Esophagus squamous epithelium (tissue), 5 donors: ENCODE data around the gene CFAP119. TPM values are rescaled to one million over a fixed set of nuclear protein-coding genes. Genes with fewer than 3 reads are reported as not detected.

Experiments
- DNase-seq: peaks from one replicate; lab custom pipeline; 2025; lab: John Stamatoyannopoulos, UW
- H3K27ac ChIP-seq, 4 donors: fragments of 200-600 bp; sonication (generic); one replicate each; pipeline ENCODE4 v1.5.1; 2016 to 2019; ENCODE audit warnings: mild to moderate bottlenecking in 1 of 4
- H3K27me3 ChIP-seq, 4 donors: fragments of 200-600 bp; sonication (generic); 1 replicate in 3 of 4; 2 replicates in 1 of 4; pipeline versions ENCODE4 v1.5.1 to v1.6.0; 2017 to 2021; ENCODE audit warnings: antibody characterized with exemption in 1 of 4
- H3K36me3 ChIP-seq, 3 donors: fragments of 200-600 bp; sonication (generic); one replicate each; pipeline ENCODE4 v1.5.1; 2016 to 2019
- H3K4me1 ChIP-seq, 3 donors: fragments of 200-600 bp; sonication (generic); one replicate each; pipeline ENCODE4 v1.5.1; 2017 to 2019
- H3K4me3 ChIP-seq, 4 donors: fragments of 200-600 bp; sonication (generic); 1 replicate in 3 of 4; 2 replicates in 1 of 4; pipeline ENCODE4 v1.5.1; 2016 to 2019; ENCODE audit warnings: mild to moderate bottlenecking in 2 of 4, moderate library complexity in 1 of 4
- H3K9me3 ChIP-seq, 3 donors: fragments of 200-600 bp; sonication (generic); one replicate each; pipeline ENCODE4 v1.5.1; 2016 to 2019
- POLR2A ChIP-seq, 4 donors: fragments of 450-650 bp; IDR thresholded peaks; one replicate each; pipeline ENCODE4 v1.6.1; 2017; ENCODE audit warnings: antibody characterized with exemption in 4 of 4, mild to moderate bottlenecking in 4 of 4, moderate library complexity in 3 of 4
- WGBS, 2 donors: methylation state at CpG; one replicate each; pipeline ENCODE4 v1.1.5; 2018; 5-methylcytosine and 5-hydroxymethylcytosine counted together
- intact Hi-C: fragments of 100-400 bp; cut with DNase I; formaldehyde crosslinking; loops from one replicate; pipeline ENCODE4 v1.15.0; 2022
- total RNA-seq, 4 donors: library from RNA; depleted of rRNA; stranded (reverse); fragments of >200 nt; gene quantifications; one replicate each; pipeline ENCODE4 v1.1.0, GENCODE V29; 2016
- TF ChIP-seq, protein P1 (sequence below), 6 experiments: fragments of 450-650 bp in 4 of 6; fragments of 200-600 bp in 2 of 6; sonication (generic) in 2 of 6; IDR thresholded peaks; one replicate each; pipeline ENCODE4 v1.5.1; 2016 to 2019; ENCODE audit warnings: antibody characterized with exemption in 6 of 6, mild to moderate bottlenecking in 4 of 6, moderate library complexity in 4 of 6
- donor health status: DM: yes; HTN: yes; CAD: no.

Gene CFAP119
- total RNA-seq, 4 donors from 2014 or later: 1.3 to 5.0 (median 3.4) TPM; not detected in 1

DNA sequence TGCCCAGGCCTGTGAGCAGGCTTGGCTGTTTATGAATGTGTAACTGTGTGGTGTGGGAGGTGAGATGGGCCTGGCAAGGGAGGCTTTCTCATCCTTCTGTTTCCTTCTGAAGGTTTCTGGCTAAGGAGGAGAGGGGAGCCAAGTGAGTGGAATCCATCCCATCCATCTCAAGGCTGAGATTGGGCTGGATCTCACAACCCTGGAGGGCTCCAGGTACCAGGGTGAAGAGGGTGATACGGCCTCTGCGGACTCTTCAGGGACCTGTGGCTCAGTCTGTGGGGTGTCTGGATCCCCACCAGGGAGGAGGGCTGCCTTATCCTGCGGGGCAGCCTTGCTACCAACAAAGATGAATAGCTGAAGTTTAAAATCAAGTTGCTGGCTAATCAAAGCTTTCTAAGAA, 18.2 kb upstream of the CFAP119 start:
- DNase-seq: no peak
- H3K4me1 ChIP-seq: peaks cover 8 to 38% (median 16%) of the 10 kb centered on the region in 3 donors
- no peak overlapping the region for H3K27ac ChIP-seq
- H3K9me3 ChIP-seq: no peaks in the 10 kb centered on the region
- peaks cover 7 to 41% (median 18%) of the 10 kb centered on the region in 3 donors for H3K36me3 ChIP-seq
- intact Hi-C loops: no loop called here
- H3K4me3 ChIP-seq: no peak overlapping the region
- 69% methylated on average over 2 of the region's 3 CpGs; no CpG with 5 or more reads in 1 of the 2 donors for WGBS, 2 donors
- no peaks in the 10 kb centered on the region for H3K27me3 ChIP-seq
- no peak for TF ChIP-seq POLR2A (IDR thresholded peaks at IDR 0.05)
- TF ChIP-seq, protein P1, sequence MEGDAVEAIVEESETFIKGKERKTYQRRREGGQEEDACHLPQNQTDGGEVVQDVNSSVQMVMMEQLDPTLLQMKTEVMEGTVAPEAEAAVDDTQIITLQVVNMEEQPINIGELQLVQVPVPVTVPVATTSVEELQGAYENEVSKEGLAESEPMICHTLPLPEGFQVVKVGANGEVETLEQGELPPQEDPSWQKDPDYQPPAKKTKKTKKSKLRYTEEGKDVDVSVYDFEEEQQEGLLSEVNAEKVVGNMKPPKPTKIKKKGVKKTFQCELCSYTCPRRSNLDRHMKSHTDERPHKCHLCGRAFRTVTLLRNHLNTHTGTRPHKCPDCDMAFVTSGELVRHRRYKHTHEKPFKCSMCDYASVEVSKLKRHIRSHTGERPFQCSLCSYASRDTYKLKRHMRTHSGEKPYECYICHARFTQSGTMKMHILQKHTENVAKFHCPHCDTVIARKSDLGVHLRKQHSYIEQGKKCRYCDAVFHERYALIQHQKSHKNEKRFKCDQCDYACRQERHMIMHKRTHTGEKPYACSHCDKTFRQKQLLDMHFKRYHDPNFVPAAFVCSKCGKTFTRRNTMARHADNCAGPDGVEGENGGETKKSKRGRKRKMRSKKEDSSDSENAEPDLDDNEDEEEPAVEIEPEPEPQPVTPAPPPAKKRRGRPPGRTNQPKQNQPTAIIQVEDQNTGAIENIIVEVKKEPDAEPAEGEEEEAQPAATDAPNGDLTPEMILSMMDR (IDR thresholded peaks at IDR 0.05): no peak

DNA sequence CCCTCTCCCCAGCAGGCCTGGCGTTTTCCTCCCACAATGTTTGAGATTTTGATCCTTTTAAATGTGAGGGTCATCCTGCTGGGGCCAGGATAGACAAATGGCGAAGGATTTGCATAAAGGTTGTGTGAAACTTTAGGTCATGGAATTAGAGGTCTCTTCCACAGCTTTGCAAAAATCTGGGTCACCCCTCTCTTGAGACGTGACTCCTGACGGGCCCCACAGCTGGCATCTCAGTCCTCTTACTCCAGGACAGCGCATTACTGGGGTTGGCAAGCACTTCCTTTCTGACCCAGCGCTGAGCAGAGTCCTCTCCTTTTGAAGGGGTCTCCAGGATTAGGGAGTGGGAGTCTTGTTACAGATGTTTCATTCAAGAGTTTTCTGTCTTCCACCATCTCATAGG, 17.7 kb upstream of the CFAP119 start:
- Histone ChIP-seq H3K27me3 (no peaks in the 10 kb centered on the region), H3K4me1 (peaks cover 13 to 40% (median 20%) of the 10 kb centered on the region in 3 donors), H3K9me3 (no peaks in the 10 kb centered on the region), H3K27ac (no peak overlapping the region), H3K36me3 (peaks cover 9 to 42% (median 18%) of the 10 kb centered on the region in 3 donors), H3K4me3 (no peak overlapping the region)
- DNase-seq: no peak
- 74 to 84% methylated on average over 5 to 6 of the region's 6 CpGs for WGBS, 2 donors
- intact Hi-C loops: no loop called here
- no peak for TF ChIP-seq POLR2A (IDR thresholded peaks at IDR 0.05)
- TF ChIP-seq, protein P1 (IDR thresholded peaks at IDR 0.05): no peak

DNA sequence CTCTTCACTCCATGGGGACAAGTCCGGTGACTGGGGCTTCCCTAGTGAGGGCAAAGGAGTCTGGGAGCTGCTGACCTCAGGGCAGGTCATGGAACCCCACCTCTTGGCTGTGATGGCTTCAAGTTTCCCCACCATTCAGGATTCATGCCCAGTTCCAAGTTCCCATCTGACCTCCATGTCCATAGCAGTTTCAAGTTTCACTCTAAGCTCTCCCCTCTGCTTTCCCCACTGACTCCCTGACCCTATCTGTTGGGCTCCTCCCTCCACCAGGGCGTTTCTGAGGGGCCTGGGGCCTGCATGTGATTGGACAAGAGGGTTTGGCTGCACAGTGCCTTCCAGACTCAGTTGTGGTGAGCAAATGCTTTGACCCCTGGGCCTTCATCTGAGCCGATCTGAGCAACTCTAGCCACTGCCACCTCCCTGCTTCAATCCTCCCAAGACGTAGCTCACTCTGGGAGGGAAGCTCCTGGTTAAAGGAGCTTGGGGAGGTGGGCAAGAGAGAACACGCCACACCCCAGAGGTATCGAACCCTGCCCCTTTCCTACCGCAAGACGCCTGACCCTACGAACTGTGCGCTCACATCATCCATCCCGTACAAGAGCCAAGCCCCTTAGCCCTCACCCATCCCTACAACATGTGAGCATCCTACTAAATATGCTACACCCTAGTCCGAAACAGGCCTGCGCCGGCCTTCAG, 16.8 kb upstream of the CFAP119 start:
- no peaks in the 10 kb centered on the region for H3K27me3 ChIP-seq
- H3K9me3 ChIP-seq: no peaks in the 10 kb centered on the region
- no peak for TF ChIP-seq POLR2A (IDR thresholded peaks at IDR 0.05)
- TF ChIP-seq, protein P1 (IDR thresholded peaks at IDR 0.05): no peak
- DNase-seq: no peak
- H3K4me3 ChIP-seq: no peak overlapping the region
- no peak overlapping the region for H3K27ac ChIP-seq
- intact Hi-C loops: no loop called here
- H3K4me1 ChIP-seq: peaks cover 14 to 47% (median 23%) of the 10 kb centered on the region in 3 donors
- H3K36me3 ChIP-seq: peaks cover 18 to 42% (median 18%) of the 10 kb centered on the region in 3 donors
- WGBS, 2 donors: 78 to 81% methylated on average over 13 of the region's 14 CpGs

DNA sequence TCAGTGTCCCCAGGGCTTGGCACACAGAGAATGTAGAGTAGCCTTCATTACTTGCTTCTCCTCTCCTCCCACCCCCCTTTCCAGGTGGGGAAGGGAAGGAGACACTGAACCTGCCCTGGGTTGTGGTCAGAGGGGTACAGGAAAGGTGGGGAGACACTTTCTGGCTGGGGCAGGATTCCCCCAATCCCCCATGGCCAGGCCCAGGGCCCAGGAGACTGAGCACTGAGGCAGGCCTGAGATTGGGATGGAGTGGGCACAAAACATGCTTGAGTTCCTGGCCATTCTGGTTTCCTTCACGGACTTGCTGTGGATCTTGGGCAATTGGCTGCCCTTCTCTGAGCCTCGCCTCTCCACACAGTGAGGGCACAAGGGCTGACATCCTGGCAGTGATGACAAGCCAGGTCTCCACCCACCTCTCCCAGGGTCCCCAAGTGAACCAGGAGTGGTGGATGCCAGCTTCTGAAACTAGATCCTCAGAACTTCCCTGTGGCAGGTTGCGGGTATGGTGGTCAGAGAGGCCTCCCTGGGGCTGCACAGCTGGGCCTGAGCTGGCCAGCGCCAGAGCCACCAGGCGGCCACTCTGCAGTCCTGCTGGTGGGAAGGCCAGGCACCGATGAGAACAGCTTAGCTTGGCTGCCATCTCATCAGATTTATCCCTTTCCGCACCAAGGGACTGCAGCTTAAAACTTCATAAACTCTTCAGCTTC, 15.9 kb upstream of the CFAP119 start:
- intact Hi-C loops: no loop called here
- no peak for DNase-seq

More for the DNA sequence above, 15.9 kb upstream of the CFAP119 start:
- peak overlapping the region in 1 of 4 donors; percentile 28 for H3K27ac ChIP-seq
- H3K36me3 ChIP-seq: peaks cover 14 to 42% (median 24%) of the 10 kb centered on the region in 3 donors
- H3K9me3 ChIP-seq: no peaks in the 10 kb centered on the region
- H3K4me3 ChIP-seq: no peak overlapping the region
- H3K4me1 ChIP-seq: peaks cover 14 to 47% (median 23%) of the 10 kb centered on the region in 3 donors
- WGBS, 2 donors: 60 to 88% methylated on average over 1 to 4 of the region's 7 CpGs
- no peaks in the 10 kb centered on the region for H3K27me3 ChIP-seq
- no peak for TF ChIP-seq POLR2A (IDR thresholded peaks at IDR 0.05)
- TF ChIP-seq, protein P1 (IDR thresholded peaks at IDR 0.05): no peak
